GM12891 (cell line): Measurements from ENCODE around the gene MRPS22.

Source experiments
- DNase-seq: peaks from one replicate; pipeline ENCODE4 v3.0.0; 2011; ENCODE audit warnings: low spot score; ENCODE audit not compliant: insufficient read length
- FAIRE-seq: peaks from 2 replicates; lab custom pipeline; 2011; peaks lifted over from hg19 to GRCh38; lab: Jason Lieb, UNC
- PAX5 ChIP-seq: IDR thresholded peaks from 2 replicates; pipeline ENCODE4 v1.6.1; 2011; ENCODE audit warnings: low read length, moderate library complexity, mild to moderate bottlenecking; ENCODE audit not compliant: insufficient read depth, severe bottlenecking
- POLR2A ChIP-seq: IDR thresholded peaks from 2 replicates; pipeline ENCODE4 v1.6.1; 2011; ENCODE audit warnings: low read depth, low read length, control low read depth
- POLR2AphosphoS5 ChIP-seq: IDR thresholded peaks from 2 replicates; pipeline ENCODE4 v1.6.1; 2011; ENCODE audit warnings: low read depth, low read length, control low read depth
- POU2F2 ChIP-seq: IDR thresholded peaks from 2 replicates; pipeline ENCODE4 v1.6.1; 2011; ENCODE audit warnings: low read depth, mild to moderate bottlenecking, control low read depth, low read length, moderate library complexity
- SPI1 ChIP-seq: IDR thresholded peaks from 2 replicates; pipeline ENCODE4 v1.6.1; 2011; ENCODE audit warnings: low read depth, low read length, control low read depth
- TAF1 ChIP-seq: IDR thresholded peaks from 2 replicates; pipeline ENCODE4 v1.6.1; 2011; ENCODE audit warnings: low read depth, low read length, control low read depth

MRPS22 gene

GRCh38 chr3:139309880-139310279 lies 33.9 kb upstream of the MRPS22 start:
- FAIRE-seq, result no peak
- TF ChIP-seq TAF1 (no peak), POLR2AphosphoS5 (no peak), PAX5 (no peak), POLR2A (no peak)
- DNase-seq, result no peak

- FAIRE-seq (no peak), DNase-seq (no peak)
- TF ChIP-seq SPI1, result no peak
Observed at GRCh38 chr3:139310474-139310933, 33.3 kb upstream of the MRPS22 start.

- no peak for FAIRE-seq
- DNase-seq, result no peak
Observed at GRCh38 chr3:139311557-139311956, 32.3 kb upstream of the MRPS22 start.

GRCh38 chr3:139312416-139312815 lies 31.4 kb upstream of the MRPS22 start:
- no peak for DNase-seq
- no peak for TF ChIP-seq SPI1
- no peak for TF ChIP-seq TAF1
- TF ChIP-seq POLR2AphosphoS5, result no peak
- TF ChIP-seq PAX5, result no peak
- no peak for TF ChIP-seq POU2F2
- TF ChIP-seq POLR2A, result no peak
- no peak for FAIRE-seq

More at GRCh38 chr3:139311557-139311956, 32.3 kb upstream of the MRPS22 start:
- TF ChIP-seq POLR2A (no peak), SPI1 (no peak), TAF1 (no peak), POU2F2 (no peak), POLR2AphosphoS5 (no peak), PAX5 (no peak)

GRCh38 chr3:139312959-139313358 lies 30.9 kb upstream of the MRPS22 start:
- FAIRE-seq, result no peak
- no peak for TF ChIP-seq TAF1
- no peak for TF ChIP-seq POU2F2
- no peak for TF ChIP-seq POLR2A
- no peak for TF ChIP-seq SPI1
- no peak for TF ChIP-seq POLR2AphosphoS5
- TF ChIP-seq PAX5, result no peak
- DNase-seq, result no peak

GRCh38 chr3:139313921-139314320 lies 29.9 kb upstream of the MRPS22 start:
- FAIRE-seq, result no peak
- TF ChIP-seq PAX5 (no peak), SPI1 (no peak), POLR2AphosphoS5 (no peak), TAF1 (no peak), POU2F2 (no peak), POLR2A (no peak)
- no peak for DNase-seq

GRCh38 chr3:139317215-139317614 lies 26.6 kb upstream of the MRPS22 start:
- DNase-seq (no peak), FAIRE-seq (no peak)
- TF ChIP-seq TAF1 (no peak), PAX5 (no peak), SPI1 (no peak), POU2F2 (no peak), POLR2AphosphoS5 (no peak), POLR2A (no peak)

- no peak for DNase-seq
- no peak for FAIRE-seq
- TF ChIP-seq POU2F2 (no peak), TAF1 (no peak), PAX5 (no peak), SPI1 (no peak), POLR2AphosphoS5 (no peak), POLR2A (no peak)
Observed at GRCh38 chr3:139317660-139318430, 26.0 kb upstream of the MRPS22 start.

GRCh38 chr3:139318431-139318816 lies 25.4 kb upstream of the MRPS22 start:
- FAIRE-seq (no peak), DNase-seq (no peak)
- TF ChIP-seq POU2F2 (no peak), SPI1 (no peak), TAF1 (no peak), POLR2A (no peak), POLR2AphosphoS5 (no peak), PAX5 (no peak)

- no peak for DNase-seq
- no peak for FAIRE-seq
Observed at GRCh38 chr3:139318826-139319225, 25.0 kb upstream of the MRPS22 start.

More at GRCh38 chr3:139318826-139319225, 25.0 kb upstream of the MRPS22 start:
- TF ChIP-seq POLR2A (no peak), POLR2AphosphoS5 (no peak), SPI1 (no peak), TAF1 (no peak), POU2F2 (no peak), PAX5 (no peak)
